Amygdala (tissue), 56 donors: Measurements from ENCODE around the gene OPN1MW.
"Not testable (repeated sequence)": the region's sequence is repeated elsewhere in the genome, so short reads cannot be mapped to it uniquely, and the experiment has no call there.

ENCODE experiments used
- DNase-seq, 56 donors: peaks; one replicate each; lab custom pipeline; 2025; lab: John Stamatoyannopoulos, UW

Gene OPN1MW

GRCh38 chrX:154209670-154210418 is 27.4 kb downstream of the OPN1MW start:
- not testable (repeated sequence) for DNase-seq

- not testable (repeated sequence) for DNase-seq
These were observed 28.7 kb downstream of the OPN1MW start for GRCh38 chrX:154211057-154211456.

- DNase-seq = not testable (repeated sequence)
These were observed 29.1 kb downstream of the OPN1MW start for GRCh38 chrX:154211499-154211898.

- not testable (repeated sequence) for DNase-seq
These were observed 37.1 kb downstream of the OPN1MW start, which contains the start of gene OPN1MW2 for GRCh38 chrX:154219456-154219855. Gene OPN1MW2, plus strand, starts transcription at chrX:154219756. Its CDS starts 60 bp downstream, at chrX:154219816.

- DNase-seq = not testable (repeated sequence)
These were observed 42.9 kb downstream of the OPN1MW start for GRCh38 chrX:154225292-154225691.

GRCh38 chrX:154226706-154227105 is 44.3 kb downstream of the OPN1MW start:
- not testable (repeated sequence) for DNase-seq

GRCh38 chrX:154231443-154231842 is 49.0 kb downstream of the OPN1MW start:
- not testable (repeated sequence) for DNase-seq

GRCh38 chrX:154233620-154234019 is 51.2 kb downstream of the OPN1MW start:
- DNase-seq = not testable (repeated sequence)

GRCh38 chrX:154238939-154239559 is 56.7 kb downstream of the OPN1MW start:
- not testable (repeated sequence) for DNase-seq

- DNase-seq = not testable (repeated sequence)
These were observed 57.6 kb downstream of the OPN1MW start for GRCh38 chrX:154239982-154240503.
